ENCODE data around the gene FOXD4.
A peak's percentile ranks its signal among the peaks of the same experiment; 100 is the strongest.
"Not testable (repeated sequence)": the region's sequence is repeated elsewhere in the genome, so short reads cannot be mapped to it uniquely, and the experiment has no call there.

FOXD4 gene

DNA sequence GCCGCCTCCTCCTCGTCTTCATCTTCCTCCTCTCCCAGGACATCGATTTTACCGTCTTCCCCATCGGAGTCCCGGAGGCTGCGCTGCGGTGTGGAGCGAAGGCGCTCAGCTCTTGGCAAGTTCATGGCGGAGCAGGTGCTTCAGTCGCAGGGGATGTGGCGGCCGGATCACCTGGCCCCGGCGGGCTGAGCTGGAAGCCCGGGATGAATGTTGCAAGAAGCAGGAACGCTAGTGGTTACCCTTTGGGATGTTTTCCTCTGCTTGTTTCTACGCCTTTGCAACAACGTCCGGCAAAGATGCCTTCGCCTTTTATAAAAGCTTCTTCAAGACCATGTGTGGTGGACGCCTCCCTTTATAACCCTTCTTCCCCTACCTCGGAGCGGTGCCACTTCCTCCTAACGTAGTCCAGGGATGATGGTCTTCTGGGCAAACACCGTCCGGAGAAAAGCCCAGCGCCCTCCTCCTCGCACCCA is at the start of gene FOXD4:
Gene FOXD4, minus strand, starts transcription at position 423 of the 473 bp plus-strand sequence. Its CDS starts 298 bp downstream, at position 125.
- CTCF ChIA-PET, POLR2A ChIA-PET: not testable (repeated sequence)
- DNase-seq (ENCODE audit: extremely low spot score), result peak; percentile 0

DNA sequence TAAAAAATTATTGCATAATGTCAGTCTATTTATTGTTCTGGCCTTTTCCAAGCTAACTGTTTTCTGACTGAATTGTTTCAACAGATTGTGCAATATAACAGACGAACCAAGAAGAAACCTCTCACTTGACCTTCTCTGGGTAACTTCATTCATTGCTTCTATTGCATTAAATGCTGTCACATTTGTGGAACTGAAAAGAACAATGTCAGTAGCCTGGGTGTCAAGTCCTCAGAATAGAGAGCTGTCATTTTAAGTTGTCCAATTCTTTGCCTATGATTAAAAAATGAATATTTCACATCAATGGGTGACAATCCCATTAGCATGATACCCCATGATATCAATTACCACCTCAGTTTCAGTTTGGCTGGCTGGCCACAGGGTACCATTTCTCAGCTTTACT is 41.7 kb upstream of the FOXD4 start:
- CTCF ChIA-PET; DNase-seq (ENCODE audit: extremely low spot score); POLR2A ChIA-PET: not testable (repeated sequence)

DNA sequence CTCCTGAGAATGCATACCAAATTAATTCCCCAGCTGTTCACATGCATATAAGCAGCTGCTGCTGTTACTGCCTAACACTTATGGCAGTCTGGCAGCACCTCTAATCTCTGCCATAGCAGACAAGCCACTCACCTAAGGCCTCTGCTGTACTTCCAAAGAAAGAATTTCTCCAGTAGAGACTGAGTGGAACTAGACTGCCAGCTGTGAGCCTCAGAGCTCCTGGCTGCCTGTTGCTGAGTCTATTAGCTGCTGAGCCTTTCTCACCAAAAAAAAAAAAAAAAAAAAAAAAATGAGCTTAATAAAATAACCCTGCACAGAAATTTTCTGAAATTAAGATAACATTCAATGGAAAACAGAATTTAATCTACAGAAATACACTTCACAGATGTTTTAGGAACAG is 33.0 kb upstream of the FOXD4 start:
- CTCF ChIA-PET; DNase-seq (ENCODE audit: extremely low spot score); POLR2A ChIA-PET: not testable (repeated sequence)

GRCh38 chr9:139880-140279 is 21.7 kb upstream of the FOXD4 start:
- DNase-seq (ENCODE audit: extremely low spot score); POLR2A ChIA-PET: not testable (repeated sequence)

DNA sequence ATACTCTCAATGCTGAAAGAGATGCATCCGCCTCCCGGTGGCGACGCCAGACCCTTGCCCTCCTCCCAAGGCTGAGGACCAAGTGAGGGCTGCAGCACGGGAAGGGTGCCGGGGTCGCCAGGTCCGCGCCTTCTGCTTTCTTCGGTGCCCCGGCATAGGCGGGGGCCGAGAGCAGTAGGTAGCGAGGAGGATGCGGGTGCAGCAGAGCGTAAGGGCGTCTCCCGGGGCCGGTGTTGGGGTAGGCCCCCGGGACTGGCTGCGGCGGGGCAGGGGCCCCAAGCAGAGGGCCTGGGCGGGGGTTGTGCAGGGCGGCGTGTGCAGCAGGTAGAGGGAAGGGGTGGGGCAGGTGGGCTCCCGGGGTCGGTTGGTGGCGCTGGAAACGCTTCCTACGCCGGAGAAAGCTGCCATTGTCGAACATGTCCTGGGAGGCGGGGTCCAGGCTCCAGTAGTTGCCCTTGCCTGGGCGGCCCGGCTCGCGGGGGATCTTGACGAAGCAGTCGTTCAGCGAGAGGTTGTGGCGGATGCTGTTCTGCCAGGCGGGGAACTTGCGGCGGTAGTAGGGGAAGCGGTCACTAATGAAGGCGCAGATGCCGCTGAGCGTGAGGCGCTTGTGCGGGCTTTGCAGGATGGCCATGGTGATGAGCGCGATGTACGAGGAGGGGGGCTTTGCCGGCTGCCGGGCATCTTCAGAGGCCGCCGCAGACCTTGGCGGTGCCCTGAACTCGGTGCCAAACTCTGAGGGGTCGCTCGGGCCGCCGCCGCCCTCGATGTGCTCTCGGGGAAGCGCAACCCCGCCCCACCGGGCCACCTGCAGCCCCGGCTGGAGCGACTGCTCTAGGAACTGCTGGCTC is 848 bp downstream of the FOXD4 start:
- CTCF ChIA-PET, POLR2A ChIA-PET: not testable (repeated sequence)

More at GRCh38 chr9:139880-140279, 21.7 kb upstream of the FOXD4 start:
- CTCF ChIA-PET, result not testable (repeated sequence)

DNA sequence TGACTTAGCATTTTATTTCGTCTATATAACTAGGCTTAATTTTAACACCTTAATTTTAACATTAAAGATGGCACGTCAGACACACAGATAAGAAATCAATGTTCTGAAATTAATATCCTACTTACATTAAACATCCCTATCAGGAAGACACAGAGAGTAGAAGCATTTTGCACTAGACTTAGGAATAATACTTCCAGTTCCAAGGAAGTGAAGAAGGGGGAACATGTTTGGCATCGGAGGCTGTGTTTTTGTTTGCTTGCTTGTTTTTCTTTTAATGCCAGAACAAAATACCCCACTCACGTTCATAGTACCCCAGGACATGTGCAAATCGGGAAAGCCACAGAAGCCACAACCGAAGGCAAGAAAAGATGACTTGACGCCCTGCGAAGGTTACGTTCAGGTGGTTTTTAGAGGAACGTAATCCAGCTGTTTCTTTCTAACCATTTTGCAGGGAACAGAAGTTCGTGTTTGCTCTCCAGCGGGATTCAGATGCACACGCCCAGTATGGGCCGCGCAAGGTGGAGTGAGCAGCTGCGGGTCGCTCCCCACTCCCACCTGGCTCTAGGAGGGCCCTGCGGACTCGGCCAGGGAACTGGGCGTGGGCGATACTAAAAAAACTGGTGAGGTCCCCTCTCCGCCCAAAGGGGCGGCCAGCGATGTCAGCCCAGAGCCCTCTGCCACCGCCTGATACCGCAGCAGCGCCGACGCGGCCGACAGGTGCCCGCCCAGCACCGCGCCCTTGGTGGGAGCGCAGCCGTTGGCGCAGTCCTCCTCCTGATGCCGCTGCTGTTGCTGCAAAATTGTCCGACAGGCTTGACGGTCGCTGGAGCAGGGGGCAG is 1.8 kb downstream of the FOXD4 start:
- DNase-seq (ENCODE audit: extremely low spot score); POLR2A ChIA-PET: not testable (repeated sequence)

More for the DNA sequence above, 848 bp downstream of the FOXD4 start:
- not testable (repeated sequence) for DNase-seq (ENCODE audit: extremely low spot score)

DNA sequence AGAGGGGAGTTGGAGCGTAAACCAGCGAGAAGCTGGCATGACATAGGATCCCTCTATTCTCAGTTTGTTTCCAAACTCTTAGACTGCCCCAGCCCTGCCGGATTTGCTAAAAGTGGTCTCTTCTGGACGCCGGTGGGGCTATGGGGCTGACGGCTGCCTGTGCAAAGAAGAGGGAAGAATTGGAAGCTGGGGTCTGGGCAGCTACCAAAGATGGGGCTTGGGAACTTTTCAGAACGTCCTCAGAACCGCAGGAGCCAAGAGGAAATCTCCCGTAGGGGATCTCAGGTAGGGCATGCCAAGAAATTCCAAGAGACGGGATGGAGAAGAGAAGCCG is 3.1 kb downstream of the FOXD4 start:
- peak; percentile 9 for DNase-seq (ENCODE audit: extremely low spot score)
- POLR2A ChIA-PET, CTCF ChIA-PET: not testable (repeated sequence)

More for the DNA sequence above, 1.8 kb downstream of the FOXD4 start:
- CTCF ChIA-PET, result not testable (repeated sequence)

GRCh38 chr9:114267-115117 is 3.7 kb downstream of the FOXD4 start:
- POLR2A ChIA-PET, CTCF ChIA-PET: not testable (repeated sequence)
- DNase-seq (ENCODE audit: extremely low spot score), result peak; percentile 5

DNA sequence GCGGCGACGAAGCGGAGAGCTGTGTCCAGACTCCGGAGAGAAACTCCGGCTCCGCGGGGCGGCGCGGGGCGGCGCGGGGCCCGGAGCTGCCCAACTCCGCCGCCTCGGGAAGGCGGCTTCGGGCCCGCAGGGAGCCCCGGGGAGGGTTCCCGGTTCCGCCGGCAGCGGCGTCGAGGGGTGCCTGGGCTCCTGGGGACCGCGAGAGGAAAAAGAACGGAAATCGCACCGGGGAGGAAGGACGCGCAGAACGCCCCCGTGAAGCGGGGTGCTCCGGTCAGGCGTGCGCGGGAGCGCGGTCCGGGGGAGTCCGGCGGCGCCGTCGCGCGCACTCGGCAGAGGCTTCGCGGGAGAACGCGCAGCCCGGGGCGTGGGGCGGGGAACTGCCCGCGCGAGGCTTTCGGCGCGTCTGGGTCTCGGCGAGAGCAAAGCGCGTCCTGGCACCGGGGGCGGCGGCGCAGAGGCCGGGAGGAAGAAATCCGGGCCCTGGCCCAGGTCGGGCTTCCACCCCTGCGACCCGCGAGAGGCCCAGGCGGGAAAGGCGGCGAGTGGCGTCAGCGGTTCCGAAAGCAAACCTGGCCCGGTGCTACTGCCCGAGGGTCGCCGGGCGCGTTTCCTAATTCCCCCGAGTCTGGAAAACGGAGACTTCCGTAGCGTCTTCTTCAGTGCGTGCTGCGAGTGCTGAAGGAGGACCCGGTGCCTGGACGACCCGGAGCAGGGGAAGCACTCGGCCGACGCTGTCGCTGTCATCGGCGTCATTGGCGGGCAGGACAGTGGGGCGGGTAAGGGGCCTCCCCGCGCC is 4.5 kb downstream of the FOXD4 start:
- peak; percentile 29 for DNase-seq (ENCODE audit: extremely low spot score)
- POLR2A ChIA-PET, CTCF ChIA-PET: not testable (repeated sequence)

GRCh38 chr9:112589-113467 is 5.4 kb downstream of the FOXD4 start:
- DNase-seq (ENCODE audit: extremely low spot score), result peak; percentile 0
- CTCF ChIA-PET, POLR2A ChIA-PET: not testable (repeated sequence)

DNA sequence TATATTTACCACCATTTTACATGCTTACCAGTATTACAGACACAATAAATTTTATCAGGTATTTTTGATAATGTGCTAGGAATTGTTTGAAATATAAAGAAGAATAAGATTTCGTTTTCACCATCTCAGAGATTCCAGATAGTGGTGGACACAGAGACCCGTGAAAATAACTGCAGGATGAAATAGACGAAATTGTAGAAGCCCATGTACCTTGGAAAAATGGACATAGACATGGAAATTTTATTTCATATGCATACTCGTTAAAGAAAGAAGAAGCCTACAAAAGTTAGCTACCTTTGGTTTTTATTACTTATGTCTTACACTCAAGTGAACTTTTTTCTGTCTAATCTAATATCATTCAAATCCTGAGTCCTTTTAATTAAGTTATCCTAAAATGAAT is 7.5 kb downstream of the FOXD4 start:
- CTCF ChIA-PET; POLR2A ChIA-PET; DNase-seq (ENCODE audit: extremely low spot score): not testable (repeated sequence)

- CTCF ChIA-PET; POLR2A ChIA-PET; DNase-seq (ENCODE audit: extremely low spot score): not testable (repeated sequence)
Measured at GRCh38 chr9:109540-109939, 8.7 kb downstream of the FOXD4 start.

GRCh38 chr9:108742-109495 is 9.3 kb downstream of the FOXD4 start:
- POLR2A ChIA-PET; CTCF ChIA-PET; DNase-seq (ENCODE audit: extremely low spot score): not testable (repeated sequence)

DNA sequence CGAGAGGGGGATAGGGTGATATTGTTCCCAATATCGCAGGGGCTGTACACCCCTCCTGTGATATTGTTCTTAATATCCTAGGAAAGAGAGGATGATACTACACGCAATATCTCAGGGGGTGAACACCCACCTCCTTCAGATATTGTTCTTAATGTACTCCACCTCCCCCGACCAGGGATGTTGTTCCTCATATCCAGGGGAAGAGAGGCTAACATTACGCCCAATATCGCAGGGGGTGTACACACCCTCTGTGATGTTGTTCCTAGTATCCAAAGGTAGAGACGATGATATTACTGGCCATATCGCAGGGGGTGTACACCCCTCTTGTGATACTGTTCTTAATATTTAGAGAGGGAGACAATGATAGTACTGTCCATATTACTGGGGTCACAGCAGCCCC is 12.2 kb downstream of the FOXD4 start:
- CTCF ChIA-PET; DNase-seq (ENCODE audit: extremely low spot score); POLR2A ChIA-PET: not testable (repeated sequence)

- CTCF ChIA-PET; DNase-seq (ENCODE audit: extremely low spot score); POLR2A ChIA-PET: not testable (repeated sequence)
Measured at GRCh38 chr9:100430-100829, 17.8 kb downstream of the FOXD4 start.

GRCh38 chr9:99867-100266 is 18.4 kb downstream of the FOXD4 start:
- CTCF ChIA-PET; DNase-seq (ENCODE audit: extremely low spot score); POLR2A ChIA-PET: not testable (repeated sequence)

Data from GM10248 (cell line).